Lower leg skin (tissue), 3 donors: Measurements from ENCODE around the gene ASIC3.

Source experiments
- POLR2A ChIP-seq, 2 donors: fragments of 450-650 bp; IDR thresholded peaks; one replicate each; pipeline ENCODE4 v1.6.1; 2016 to 2017; ENCODE audit warnings: antibody characterized with exemption in 2 of 2, mild to moderate bottlenecking in 1 of 2, moderate library complexity in 1 of 2
- TF ChIP-seq, protein P1 (sequence below), 3 donors: fragments of 450-650 bp; IDR thresholded peaks; one replicate each; pipeline ENCODE4 v1.5.1; 2016; ENCODE audit warnings: antibody characterized with exemption in 3 of 3, mild to moderate bottlenecking in 3 of 3, moderate library complexity in 2 of 3

DNA sequence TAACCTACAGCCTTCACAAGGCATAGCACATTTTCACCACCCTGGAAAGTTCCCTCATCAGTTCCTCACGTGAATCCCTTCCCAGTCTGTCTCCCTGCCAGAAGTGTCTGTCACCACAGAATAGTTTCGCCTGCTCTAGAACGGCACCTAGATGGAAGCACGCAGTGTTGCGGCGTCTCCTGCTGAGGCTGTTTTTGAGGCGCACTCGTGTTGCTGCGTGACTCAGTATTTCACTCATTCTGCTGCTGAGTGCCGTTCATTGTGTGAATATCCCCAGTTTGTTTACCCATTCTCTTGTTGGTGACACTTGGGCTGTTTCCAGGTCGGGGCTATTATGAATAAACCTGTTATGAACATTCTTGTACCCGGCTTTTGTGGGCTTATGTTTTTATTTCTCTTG, 44.8 kb upstream of the ASIC3 start:
- TF ChIP-seq, protein P1, sequence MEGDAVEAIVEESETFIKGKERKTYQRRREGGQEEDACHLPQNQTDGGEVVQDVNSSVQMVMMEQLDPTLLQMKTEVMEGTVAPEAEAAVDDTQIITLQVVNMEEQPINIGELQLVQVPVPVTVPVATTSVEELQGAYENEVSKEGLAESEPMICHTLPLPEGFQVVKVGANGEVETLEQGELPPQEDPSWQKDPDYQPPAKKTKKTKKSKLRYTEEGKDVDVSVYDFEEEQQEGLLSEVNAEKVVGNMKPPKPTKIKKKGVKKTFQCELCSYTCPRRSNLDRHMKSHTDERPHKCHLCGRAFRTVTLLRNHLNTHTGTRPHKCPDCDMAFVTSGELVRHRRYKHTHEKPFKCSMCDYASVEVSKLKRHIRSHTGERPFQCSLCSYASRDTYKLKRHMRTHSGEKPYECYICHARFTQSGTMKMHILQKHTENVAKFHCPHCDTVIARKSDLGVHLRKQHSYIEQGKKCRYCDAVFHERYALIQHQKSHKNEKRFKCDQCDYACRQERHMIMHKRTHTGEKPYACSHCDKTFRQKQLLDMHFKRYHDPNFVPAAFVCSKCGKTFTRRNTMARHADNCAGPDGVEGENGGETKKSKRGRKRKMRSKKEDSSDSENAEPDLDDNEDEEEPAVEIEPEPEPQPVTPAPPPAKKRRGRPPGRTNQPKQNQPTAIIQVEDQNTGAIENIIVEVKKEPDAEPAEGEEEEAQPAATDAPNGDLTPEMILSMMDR (IDR thresholded peaks at IDR 0.05) = no peak
- no peak for TF ChIP-seq POLR2A (IDR thresholded peaks at IDR 0.05)
